B cell (primary cell): ENCODE data around the gene RAB28. TPM values are rescaled to one million over a fixed set of nuclear protein-coding genes. Genes with fewer than 3 reads are reported as not detected.

Experiments
- ATAC-seq: fragments of 200-7000 bp; cut with Tn5 transposase; one replicate; pipeline ENCODE4 v1.10.0; 2021; ENCODE audit warnings: low read depth, mild to moderate bottlenecking, moderate number of reproducible peaks, moderate library complexity
- CTCF ChIA-PET: fragments of 350-600 bp; sonication (Branson Sonifier 250); formaldehyde crosslinking; loops from one replicate; lab custom pipeline; 2021; ENCODE audit warnings: antibody characterized with exemption, inconsistent platforms; lab: Charles Lee
- POLR2A ChIA-PET: fragments of 350-600 bp; sonication (Branson Sonifier 250); formaldehyde crosslinking; loops from one replicate; lab custom pipeline; 2021; ENCODE audit warnings: antibody characterized with exemption; lab: Charles Lee
- DNase-seq: peaks from one replicate; pipeline ENCODE4 v3.0.0; 2013
- H2AFZ ChIP-seq: 2 replicates; pipeline ENCODE4 v1.6.1; 2012; ENCODE audit warnings: mild to moderate bottlenecking, low read depth, low read length; ENCODE audit not compliant: insufficient read depth, poor library complexity, severe bottlenecking
- H3K27ac ChIP-seq, 2 donors: 1 replicate in 1 of 2; 2 replicates in 1 of 2; pipeline ENCODE4 v1.5.1; 2012 to 2013; ENCODE audit warnings: low read length in 2 of 2, mild to moderate bottlenecking in 2 of 2, moderate library complexity in 1 of 2
- H3K27me3 ChIP-seq, 4 experiments: fragments of 200-600 bp in 1 of 4; sonication (generic) in 1 of 4; replicated peaks in 1 of 4; 1 replicate in 2 of 4; 2 replicates in 2 of 4; pipeline versions ENCODE4 v1.6.1 to v1.7.0; 2013 to 2016; ENCODE audit warnings: low read length in 3 of 4, mild to moderate bottlenecking in 2 of 4, mixed read lengths in 1 of 4, moderate library complexity in 1 of 4; ENCODE audit not compliant: insufficient read depth in 4 of 4, control insufficient read depth in 3 of 4; ENCODE audit errors: control extremely low read depth in 1 of 4
- H3K36me3 ChIP-seq, 2 experiments: replicated peaks in 1 of 2; 1 replicate in 1 of 2; 2 replicates in 1 of 2; pipeline versions ENCODE4 v1.6.1 to v1.7.1; 2013; ENCODE audit warnings: low read length in 1 of 2; ENCODE audit not compliant: insufficient read depth in 2 of 2, control insufficient read depth in 1 of 2; ENCODE audit errors: control extremely low read depth in 1 of 2, extremely low read depth in 1 of 2
- H3K4me1 ChIP-seq, 2 donors: fragments of 200-600 bp in 1 of 2; sonication (generic) in 1 of 2; 1 replicate in 1 of 2; 2 replicates in 1 of 2; pipeline versions ENCODE4 v1.5.1 to v1.6.1; 2013 to 2017; ENCODE audit warnings: low read length in 2 of 2; ENCODE audit not compliant: control insufficient read depth in 2 of 2, insufficient read depth in 2 of 2
- H3K4me2 ChIP-seq: replicated peaks from 2 replicates; pipeline ENCODE3; 2012; ENCODE audit warnings: mild to moderate bottlenecking, low read depth, low read length; ENCODE audit not compliant: poor library complexity, severe bottlenecking
- H3K4me3 ChIP-seq, 5 experiments: fragments of 200-600 bp in 1 of 5; sonication (generic) in 1 of 5; 1 replicate in 3 of 5; 2 replicates in 2 of 5; pipeline versions ENCODE4 v1.5.1 to v1.7.0; 2011 to 2016; ENCODE audit warnings: low read length in 4 of 5, mild to moderate bottlenecking in 4 of 5, low read depth in 2 of 5, control low read depth in 1 of 5, moderate library complexity in 1 of 5; ENCODE audit not compliant: insufficient read depth in 1 of 5; ENCODE audit errors: control extremely low read depth in 1 of 5, extremely low read depth in 1 of 5
- H3K79me2 ChIP-seq: fragments of 200-600 bp; sonication (generic); one replicate; pipeline ENCODE4 v1.6.0; 2016; ENCODE audit warnings: low read length; ENCODE audit not compliant: control insufficient read depth, insufficient read depth
- H3K9ac ChIP-seq: fragments of 200-600 bp; sonication (generic); 2 replicates; pipeline ENCODE4 v1.6.1; 2017; ENCODE audit warnings: mild to moderate bottlenecking, low read length, moderate library complexity
- H3K9me3 ChIP-seq, 3 donors: one replicate each; pipeline versions ENCODE4 v1.6.1 to v1.7.1; 2013; ENCODE audit warnings: low read length in 2 of 3; ENCODE audit not compliant: control insufficient read depth in 2 of 3, insufficient read depth in 1 of 3; ENCODE audit errors: control extremely low read depth in 1 of 3
- H4K20me1 ChIP-seq: 2 replicates; pipeline ENCODE4 v1.6.0; 2012; ENCODE audit warnings: mild to moderate bottlenecking, low read length; ENCODE audit not compliant: insufficient read depth, control insufficient read depth, poor library complexity, severe bottlenecking
- H3K27ac Mint-ChIP-seq: one replicate; pipeline ENCODE4 v1.8.0; 2021; ENCODE audit warnings: mixed read lengths
- H3K27me3 Mint-ChIP-seq: one replicate; pipeline ENCODE4 v1.8.0; 2021; ENCODE audit warnings: mixed read lengths
- H3K4me1 Mint-ChIP-seq: one replicate; pipeline ENCODE4 v1.8.0; 2021; ENCODE audit warnings: mixed read lengths
- H3K4me3 Mint-ChIP-seq: one replicate; pipeline ENCODE4 v1.8.0; 2021; ENCODE audit warnings: mixed read lengths
- H3K9me3 Mint-ChIP-seq: one replicate; pipeline ENCODE4 v1.8.0; 2022; ENCODE audit warnings: mixed read lengths; ENCODE audit not compliant: insufficient read depth
- CTCF ChIP-seq: fragments of 200-600 bp; IDR thresholded peaks from one replicate; pipeline ENCODE4 v1.8.0; 2022; ENCODE audit warnings: antibody characterized with exemption, mild to moderate bottlenecking
- EZH2 ChIP-seq: IDR thresholded peaks from 2 replicates; pipeline ENCODE4 v1.6.1; 2012; ENCODE audit warnings: borderline replicate concordance, low read depth, mild to moderate bottlenecking, moderate library complexity, low read length; ENCODE audit not compliant: insufficient read depth, poor library complexity, severe bottlenecking
- WGBS: methylation state at CpG from one replicate; pipeline ENCODE4 v1.1.5; 2013; ENCODE audit warnings: missing lambda C conversion rate; ENCODE audit not compliant: insufficient coverage; 5-methylcytosine and 5-hydroxymethylcytosine counted together
- intact Hi-C: fragments of 100-400 bp; cut with micrococcal nuclease; formaldehyde crosslinking; loops from one replicate; pipeline ENCODE4 v1.10.0; 2022
- polyA plus RNA-seq: library from polyadenylated mRNA; depleted of rRNA; stranded (reverse); fragments of >200 nt; gene quantifications from 2 replicates; pipeline ENCODE4 v1.2.3, GENCODE V29; 2012
- total RNA-seq, 2 donors: library from RNA; stranded (reverse); fragments of 120-200 nt in 1 of 2; gene quantifications; 1 replicate in 1 of 2; 2 replicates in 1 of 2; pipeline versions ENCODE4 v1.2.3 to v1.2.4, GENCODE V29; 2013 to 2022

Gene RAB28
- total and polyA plus RNA-seq, 2 donors (not counting 1 experiment from before 2014, with no cell fraction given): 7.2 to 17.4 TPM

GRCh38 chr4:13452927-13453579, 31.1 kb downstream of the RAB28 start:
- H3K4me1 Mint-ChIP-seq: peaks cover 13% of the 10 kb centered on the region
- ChIA-PET POLR2A (no interaction called here), CTCF (no interaction called here)
- H3K27ac ChIP-seq: no peak overlapping the region
- no peaks in the 10 kb centered on the region for H3K79me2 ChIP-seq
- H3K27ac Mint-ChIP-seq: no peak overlapping the region
- intact Hi-C loops: no loop called here
- H3K4me3 Mint-ChIP-seq: no peak overlapping the region
- TF ChIP-seq EZH2: no peak
- TF ChIP-seq CTCF: no peak
- no peak overlapping the region for H3K4me3 ChIP-seq
- no peak overlapping the region for H3K9ac ChIP-seq
- H3K9me3 Mint-ChIP-seq: peaks cover 5% of the 10 kb centered on the region
- ATAC-seq (no peak), DNase-seq (no peak)
- no CpG with 5 or more reads among the region's 1 CpG for WGBS
- no peaks in the 10 kb centered on the region for H3K27me3 ChIP-seq
- H4K20me1 ChIP-seq: no peaks in the 10 kb centered on the region
- H3K4me2 ChIP-seq: no peak overlapping the region
- no peak overlapping the region for H2AFZ ChIP-seq
- H3K36me3 ChIP-seq: peaks cover 0 to 11% of the 10 kb centered on the region in 2 experiments
- H3K9me3 ChIP-seq: peaks cover 3 to 11% (median 5%) of the 10 kb centered on the region in 3 donors
- no peaks in the 10 kb centered on the region for H3K4me1 ChIP-seq
- no peaks in the 10 kb centered on the region for H3K27me3 Mint-ChIP-seq

DNA sequence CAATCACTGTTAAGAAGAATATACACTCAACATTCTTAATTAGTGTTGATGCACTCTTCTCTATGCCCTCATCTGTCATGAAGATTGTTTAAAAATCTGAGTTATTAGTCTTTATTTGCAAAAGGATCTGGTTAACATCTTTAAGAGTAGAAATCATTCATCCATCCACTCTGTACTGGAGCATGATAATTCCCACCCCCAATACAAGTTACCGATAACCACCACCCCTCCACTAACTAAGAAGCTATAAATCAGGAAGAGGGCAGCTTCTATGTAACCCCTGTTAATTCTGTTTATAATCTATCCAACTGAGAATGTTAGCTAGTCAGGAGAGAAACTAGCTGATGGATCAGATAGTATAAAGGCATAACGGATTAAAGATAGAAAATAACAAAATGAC, 34.5 kb downstream of the RAB28 start:
- DNase-seq (no peak), ATAC-seq (no peak)
- no peak overlapping the region for H3K4me3 ChIP-seq
- peaks cover 13% of the 10 kb centered on the region for H3K4me1 Mint-ChIP-seq
- peaks cover 0 to 3% of the 10 kb centered on the region in 2 experiments for H3K36me3 ChIP-seq
- no peaks in the 10 kb centered on the region for H3K27me3 Mint-ChIP-seq
- intact Hi-C loops: no loop called here
- no peak overlapping the region for H3K27ac Mint-ChIP-seq
- H3K27me3 ChIP-seq: no peaks in the 10 kb centered on the region
- ChIA-PET POLR2A (no interaction called here), CTCF (interaction anchor here (0.7 kb wide), 1 partner anchor 125 kb away, joined by 4 read pairs; no protein-coding TSS in a partner anchor)
- no peak overlapping the region for H3K4me2 ChIP-seq
- TF ChIP-seq CTCF: no peak
- TF ChIP-seq EZH2: no peak
- no peak overlapping the region for H3K9ac ChIP-seq
- H3K79me2 ChIP-seq: no peaks in the 10 kb centered on the region
- no peak overlapping the region for H3K4me3 Mint-ChIP-seq
- H3K4me1 ChIP-seq: no peaks in the 10 kb centered on the region
- peaks cover 7% of the 10 kb centered on the region for H3K9me3 Mint-ChIP-seq
- H2AFZ ChIP-seq: no peak overlapping the region
- no peaks in the 10 kb centered on the region for H4K20me1 ChIP-seq
- peaks cover 3 to 5% (median 3%) of the 10 kb centered on the region in 3 donors for H3K9me3 ChIP-seq
- no peak overlapping the region for H3K27ac ChIP-seq
- WGBS: no CpG with 5 or more reads among the region's 2 CpGs
